ENCODE results near the gene NUP43. TPM values are rescaled to one million over a fixed set of nuclear protein-coding genes. Genes with fewer than 3 reads are reported as not detected.

The NUP43 gene
- total RNA-seq, 1 donor from 2014 or later, result 54.4 TPM

GRCh38 chr6:149777624-149778023 lies 31.3 kb upstream of the NUP43 start:
- Mint-ChIP-seq H3K9me3 (ENCODE audit: unreplicated experiment) (no peaks in the 10 kb centered on the region), H3K36me3 (ENCODE audit: low read depth, unreplicated experiment) (peaks cover 5% of the 10 kb centered on the region), H3K4me3 (ENCODE audit: unreplicated experiment) (no peak overlapping the region), H3K27ac (ENCODE audit: unreplicated experiment) (no peak overlapping the region), H3K4me1 (ENCODE audit: unreplicated experiment) (no peaks in the 10 kb centered on the region), H3K27me3 (ENCODE audit: unreplicated experiment) (no peaks in the 10 kb centered on the region)
- TF ChIP-seq CTCF (IDR thresholded peaks at IDR 0.05; ENCODE audit: unreplicated experiment), result no peak
- DNase-seq (ENCODE audit: low spot score), result no peak

GRCh38 chr6:149771925-149772324 lies 25.6 kb upstream of the NUP43 start:
- no peaks in the 10 kb centered on the region for H3K4me1 Mint-ChIP-seq (ENCODE audit: unreplicated experiment)
- TF ChIP-seq CTCF (IDR thresholded peaks at IDR 0.05; ENCODE audit: unreplicated experiment), result no peak
- DNase-seq (ENCODE audit: low spot score), result no peak
- peaks cover 7% of the 10 kb centered on the region for H3K36me3 Mint-ChIP-seq (ENCODE audit: low read depth, unreplicated experiment)
- no peaks in the 10 kb centered on the region for H3K9me3 Mint-ChIP-seq (ENCODE audit: unreplicated experiment)
- peaks cover 1% of the 10 kb centered on the region for H3K27me3 Mint-ChIP-seq (ENCODE audit: unreplicated experiment)
- H3K4me3 Mint-ChIP-seq (ENCODE audit: unreplicated experiment), result no peak overlapping the region
- H3K27ac Mint-ChIP-seq (ENCODE audit: unreplicated experiment), result no peak overlapping the region

GRCh38 chr6:149771185-149771584 lies 24.9 kb upstream of the NUP43 start:
- no peak overlapping the region for H3K27ac Mint-ChIP-seq (ENCODE audit: unreplicated experiment)
- no peak overlapping the region for H3K4me3 Mint-ChIP-seq (ENCODE audit: unreplicated experiment)
- no peaks in the 10 kb centered on the region for H3K4me1 Mint-ChIP-seq (ENCODE audit: unreplicated experiment)
- DNase-seq (ENCODE audit: low spot score), result no peak
- no peaks in the 10 kb centered on the region for H3K9me3 Mint-ChIP-seq (ENCODE audit: unreplicated experiment)
- peaks cover 12% of the 10 kb centered on the region for H3K36me3 Mint-ChIP-seq (ENCODE audit: low read depth, unreplicated experiment)
- peaks cover 1% of the 10 kb centered on the region for H3K27me3 Mint-ChIP-seq (ENCODE audit: unreplicated experiment)
- no peak for TF ChIP-seq CTCF (IDR thresholded peaks at IDR 0.05; ENCODE audit: unreplicated experiment)

- no peak overlapping the region for H3K4me3 Mint-ChIP-seq (ENCODE audit: unreplicated experiment)
- H3K36me3 Mint-ChIP-seq (ENCODE audit: low read depth, unreplicated experiment), result peaks cover 17% of the 10 kb centered on the region
- H3K9me3 Mint-ChIP-seq (ENCODE audit: unreplicated experiment), result no peaks in the 10 kb centered on the region
- H3K4me1 Mint-ChIP-seq (ENCODE audit: unreplicated experiment), result no peaks in the 10 kb centered on the region
- TF ChIP-seq CTCF (IDR thresholded peaks at IDR 0.05; ENCODE audit: unreplicated experiment), result no peak
- H3K27me3 Mint-ChIP-seq (ENCODE audit: unreplicated experiment), result peaks cover 1% of the 10 kb centered on the region
- H3K27ac Mint-ChIP-seq (ENCODE audit: unreplicated experiment), result no peak overlapping the region
- DNase-seq (ENCODE audit: low spot score), result no peak
Measured at GRCh38 chr6:149769676-149770075, 23.3 kb upstream of the NUP43 start.

GRCh38 chr6:149766156-149766769 lies 19.9 kb upstream of the NUP43 start:
- Mint-ChIP-seq H3K36me3 (ENCODE audit: low read depth, unreplicated experiment) (peaks cover 17% of the 10 kb centered on the region), H3K9me3 (ENCODE audit: unreplicated experiment) (no peaks in the 10 kb centered on the region), H3K27ac (ENCODE audit: unreplicated experiment) (no peak overlapping the region), H3K4me3 (ENCODE audit: unreplicated experiment) (no peak overlapping the region), H3K4me1 (ENCODE audit: unreplicated experiment) (no peaks in the 10 kb centered on the region), H3K27me3 (ENCODE audit: unreplicated experiment) (peaks cover 1% of the 10 kb centered on the region)
- TF ChIP-seq CTCF (IDR thresholded peaks at IDR 0.05; ENCODE audit: unreplicated experiment), result no peak
- DNase-seq (ENCODE audit: low spot score), result no peak

All from endothelial cell (in vitro differentiated cells).